Measurements from ENCODE around the gene ZGPAT. TPM values are rescaled to one million over a fixed set of nuclear protein-coding genes. Genes with fewer than 3 reads are reported as not detected.
"Not testable (repeated sequence)": the region's sequence is repeated elsewhere in the genome, so short reads cannot be mapped to it uniquely, and the experiment has no call there.

Gene ZGPAT
- total RNA-seq, 1 donor from 2014 or later = 42.6 TPM

- Histone ChIP-seq H3K36me3 (ENCODE audit: control insufficient read depth, insufficient read depth, low read length) (no peaks in the 10 kb centered on the region), H3K27me3 (ENCODE audit: control insufficient read depth, insufficient read depth, low read length) (no peaks in the 10 kb centered on the region), H3K4me3 (ENCODE audit: low read depth, low read length) (no peak overlapping the region)
- no peak for DNase-seq (ENCODE audit: low read depth)
- TF ChIP-seq, protein P1, sequence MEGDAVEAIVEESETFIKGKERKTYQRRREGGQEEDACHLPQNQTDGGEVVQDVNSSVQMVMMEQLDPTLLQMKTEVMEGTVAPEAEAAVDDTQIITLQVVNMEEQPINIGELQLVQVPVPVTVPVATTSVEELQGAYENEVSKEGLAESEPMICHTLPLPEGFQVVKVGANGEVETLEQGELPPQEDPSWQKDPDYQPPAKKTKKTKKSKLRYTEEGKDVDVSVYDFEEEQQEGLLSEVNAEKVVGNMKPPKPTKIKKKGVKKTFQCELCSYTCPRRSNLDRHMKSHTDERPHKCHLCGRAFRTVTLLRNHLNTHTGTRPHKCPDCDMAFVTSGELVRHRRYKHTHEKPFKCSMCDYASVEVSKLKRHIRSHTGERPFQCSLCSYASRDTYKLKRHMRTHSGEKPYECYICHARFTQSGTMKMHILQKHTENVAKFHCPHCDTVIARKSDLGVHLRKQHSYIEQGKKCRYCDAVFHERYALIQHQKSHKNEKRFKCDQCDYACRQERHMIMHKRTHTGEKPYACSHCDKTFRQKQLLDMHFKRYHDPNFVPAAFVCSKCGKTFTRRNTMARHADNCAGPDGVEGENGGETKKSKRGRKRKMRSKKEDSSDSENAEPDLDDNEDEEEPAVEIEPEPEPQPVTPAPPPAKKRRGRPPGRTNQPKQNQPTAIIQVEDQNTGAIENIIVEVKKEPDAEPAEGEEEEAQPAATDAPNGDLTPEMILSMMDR (IDR thresholded peaks at IDR 0.05; ENCODE audit: insufficient read depth, low read length, poor library complexity, severe bottlenecking) = no peak
These were observed 11.2 kb downstream of the ZGPAT start for GRCh38 chr20:63718996-63719395.

DNA sequence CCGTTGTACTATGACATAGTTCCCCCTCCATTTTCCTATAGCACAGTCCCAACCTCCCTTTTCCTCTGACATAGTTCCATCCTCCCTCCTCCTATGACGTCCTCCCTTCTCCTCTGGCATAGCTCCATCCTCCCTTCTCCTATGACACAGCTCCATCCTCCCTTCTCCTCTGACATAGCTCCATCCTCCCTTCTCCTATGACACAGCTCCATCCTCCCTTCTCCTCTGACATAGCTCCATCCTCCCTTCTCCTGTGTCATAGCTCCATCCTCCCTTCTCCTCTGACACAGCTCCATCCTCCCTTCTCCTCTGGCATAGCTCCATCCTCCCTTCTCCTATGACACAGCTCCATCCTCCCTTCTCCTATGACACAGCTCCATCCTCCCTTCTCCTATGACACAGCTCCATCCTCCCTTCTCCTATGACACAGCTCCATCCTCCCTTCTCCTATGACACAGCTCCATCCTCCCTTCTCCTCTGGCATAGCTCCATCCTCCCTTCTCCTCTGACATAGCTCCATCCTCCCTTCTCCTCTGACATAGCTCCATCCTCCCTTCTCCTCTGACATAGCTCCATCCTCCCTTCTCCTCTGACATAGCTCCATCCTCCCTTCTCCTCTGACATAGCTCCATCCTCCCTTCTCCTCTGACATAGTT lies 15.3 kb downstream of the ZGPAT start:
- H3K27me3 ChIP-seq (ENCODE audit: control insufficient read depth, insufficient read depth, low read length); H3K4me3 ChIP-seq (ENCODE audit: low read depth, low read length); DNase-seq (ENCODE audit: low read depth); H3K36me3 ChIP-seq (ENCODE audit: control insufficient read depth, insufficient read depth, low read length): not testable (repeated sequence)

- H3K4me3 ChIP-seq (ENCODE audit: low read depth, low read length); DNase-seq (ENCODE audit: low read depth); H3K36me3 ChIP-seq (ENCODE audit: control insufficient read depth, insufficient read depth, low read length); H3K27me3 ChIP-seq (ENCODE audit: control insufficient read depth, insufficient read depth, low read length): not testable (repeated sequence)
These were observed 22.4 kb downstream of the ZGPAT start for GRCh38 chr20:63730189-63730733.

DNA sequence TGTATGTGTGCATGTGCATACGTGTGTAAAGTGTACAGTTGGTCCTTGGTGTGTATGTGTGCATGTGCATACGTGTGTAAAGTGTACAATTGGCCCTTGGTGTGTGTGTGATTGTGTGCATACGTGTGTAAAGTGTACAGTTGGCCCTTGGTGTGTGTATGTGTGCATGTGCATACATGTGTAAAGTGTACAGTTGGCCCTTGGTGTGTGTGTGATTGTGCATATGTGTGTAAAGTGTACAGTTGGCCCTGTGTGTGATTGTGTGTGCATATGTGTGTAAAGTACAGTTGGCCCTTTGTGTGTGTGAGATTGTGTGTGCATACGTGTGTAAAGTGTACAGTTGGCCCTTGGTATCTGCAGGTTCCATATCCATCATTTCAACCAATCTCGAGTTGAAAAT lies 23.6 kb downstream of the ZGPAT start:
- TF ChIP-seq, protein P1 (IDR thresholded peaks at IDR 0.05; ENCODE audit: insufficient read depth, low read length, poor library complexity, severe bottlenecking) = no peak
- DNase-seq (ENCODE audit: low read depth) = no peak
- Histone ChIP-seq H3K27me3 (ENCODE audit: control insufficient read depth, insufficient read depth, low read length) (no peaks in the 10 kb centered on the region), H3K4me3 (ENCODE audit: low read depth, low read length) (no peak overlapping the region), H3K36me3 (ENCODE audit: control insufficient read depth, insufficient read depth, low read length) (peaks cover 1% of the 10 kb centered on the region)

DNA sequence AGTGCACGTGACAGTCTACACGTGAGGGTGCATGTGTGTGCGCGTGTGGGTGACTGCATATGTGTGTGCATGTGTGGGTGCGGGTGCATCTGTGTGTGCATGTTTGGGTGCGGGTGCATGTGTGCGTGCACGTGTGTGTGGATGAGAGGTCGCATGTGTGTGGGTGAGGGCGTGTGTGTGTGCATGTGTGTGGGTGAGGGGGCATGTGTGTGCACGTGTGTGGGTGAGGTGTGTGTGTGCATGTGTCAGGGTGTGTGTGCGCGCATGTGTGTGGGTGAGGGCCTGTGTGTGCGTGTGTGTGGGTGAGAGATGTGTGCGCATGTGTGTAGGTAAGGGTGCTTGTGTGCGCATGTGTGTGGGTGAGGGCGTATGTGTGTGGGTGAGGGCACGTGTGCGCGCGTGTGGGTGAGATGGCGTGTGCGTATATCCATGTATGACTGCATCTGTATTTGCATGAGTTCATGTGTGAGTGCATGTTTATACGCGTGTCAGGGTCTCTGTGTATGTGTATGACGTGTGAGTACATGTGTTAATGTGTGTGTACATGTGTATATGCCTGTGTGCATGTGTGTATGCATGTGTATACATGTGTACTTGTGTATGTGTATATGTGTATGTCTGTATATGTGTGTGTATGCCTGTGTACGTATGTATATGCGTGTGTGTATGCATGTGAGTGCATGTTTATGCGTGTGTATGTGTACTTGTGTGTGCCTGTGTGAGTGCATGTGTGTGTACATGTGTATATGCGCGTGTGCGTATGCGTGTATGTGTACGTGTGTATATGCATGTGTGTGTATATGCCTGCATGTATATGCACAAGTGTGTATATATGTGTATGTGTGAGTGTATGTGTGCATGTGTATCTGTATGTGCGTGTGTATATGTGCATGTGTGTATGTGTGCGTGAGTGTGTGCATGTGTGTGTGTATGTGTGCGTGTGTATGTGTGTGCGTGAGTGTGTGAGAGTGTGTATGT lies 24.6 kb downstream of the ZGPAT start:
- no peak for DNase-seq (ENCODE audit: low read depth)
- Histone ChIP-seq H3K4me3 (ENCODE audit: low read depth, low read length) (no peak overlapping the region), H3K36me3 (ENCODE audit: control insufficient read depth, insufficient read depth, low read length) (peaks cover 1% of the 10 kb centered on the region), H3K27me3 (ENCODE audit: control insufficient read depth, insufficient read depth, low read length) (no peaks in the 10 kb centered on the region)
- TF ChIP-seq, protein P1 (IDR thresholded peaks at IDR 0.05; ENCODE audit: insufficient read depth, low read length, poor library complexity, severe bottlenecking) = no peak

DNA sequence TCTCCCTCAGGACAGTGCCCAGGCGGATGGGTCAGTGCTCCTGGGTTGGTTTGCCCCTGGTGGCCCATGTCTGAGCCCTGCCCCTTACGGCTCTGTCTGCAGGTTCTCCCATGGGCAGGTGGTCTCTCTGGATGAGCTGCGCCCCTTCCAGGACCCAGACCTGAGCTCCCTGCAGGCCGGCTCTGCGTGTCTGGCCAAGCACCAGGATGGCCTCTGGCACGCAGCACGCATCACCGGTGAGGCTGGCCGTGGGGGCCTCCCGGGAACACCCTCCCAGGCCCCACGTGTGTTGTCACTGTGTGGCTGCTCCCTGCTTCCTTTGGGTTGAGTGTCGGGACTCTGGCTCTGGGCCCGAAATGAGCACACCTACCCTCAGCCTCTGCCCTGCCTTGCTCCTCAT lies 25.3 kb downstream of the ZGPAT start:
- peaks cover 1% of the 10 kb centered on the region for H3K36me3 ChIP-seq (ENCODE audit: control insufficient read depth, insufficient read depth, low read length)
- no peaks in the 10 kb centered on the region for H3K27me3 ChIP-seq (ENCODE audit: control insufficient read depth, insufficient read depth, low read length)
- H3K4me3 ChIP-seq (ENCODE audit: low read depth, low read length) = no peak overlapping the region
- TF ChIP-seq, protein P1 (IDR thresholded peaks at IDR 0.05; ENCODE audit: insufficient read depth, low read length, poor library complexity, severe bottlenecking) = no peak
- no peak for DNase-seq (ENCODE audit: low read depth)
